WTC11 (cell line): ENCODE data around the gene ACY1. TPM values are rescaled to one million over a fixed set of nuclear protein-coding genes. Genes with fewer than 3 reads are reported as not detected.

Experiments
- ATAC-seq: fragments of 200-7000 bp; cut with Tn5 transposase; 2 replicates; pipeline ENCODE4 v1.10.0; 2021; ENCODE audit warnings: mild to moderate bottlenecking, moderate library complexity
- CTCF ChIA-PET: fragments of 300-600 bp; sonication (Branson Sonifier 250); formaldehyde crosslinking; loops from one replicate; lab custom pipeline; 2021; ENCODE audit warnings: antibody characterized with exemption; lab: Charles Lee
- POLR2A ChIA-PET: fragments of 350-600 bp; sonication (Branson Sonifier 250); formaldehyde crosslinking; loops from one replicate; lab custom pipeline; 2021; ENCODE audit warnings: antibody characterized with exemption; lab: Charles Lee
- DNase-seq: peaks from one replicate; pipeline ENCODE4 v3.0.0; 2021; ENCODE audit warnings: low spot score
- H3K27ac Mint-ChIP-seq: 2 replicates; pipeline ENCODE4 v1.8.0; 2021; ENCODE audit warnings: mixed read lengths
- H3K27me3 Mint-ChIP-seq: 2 replicates; pipeline ENCODE4 v1.8.0; 2021; ENCODE audit warnings: low read depth, mild to moderate bottlenecking, moderate library complexity, mixed read lengths
- H3K36me3 Mint-ChIP-seq: 2 replicates; pipeline ENCODE4 v1.8.0; 2021; ENCODE audit warnings: mixed read lengths
- H3K4me1 Mint-ChIP-seq: 2 replicates; pipeline ENCODE4 v1.8.0; 2022; ENCODE audit warnings: mixed read lengths
- H3K4me3 Mint-ChIP-seq: 2 replicates; pipeline ENCODE4 v1.8.0; 2021; ENCODE audit warnings: mild to moderate bottlenecking, moderate library complexity, mixed read lengths
- H3K9me3 Mint-ChIP-seq: 2 replicates; pipeline ENCODE4 v1.8.0; 2021; ENCODE audit warnings: mixed read lengths
- E2F5 ChIP-seq: sonication (generic); formaldehyde crosslinking; IDR thresholded peaks from 2 replicates; pipeline ENCODE4 v1.8.1; 2022; ENCODE audit warnings: mild to moderate bottlenecking, moderate library complexity, missing genetic modification reagents
- ETV6 ChIP-seq: sonication (generic); formaldehyde crosslinking; IDR thresholded peaks from 2 replicates; pipeline ENCODE4 v1.8.1; 2022; ENCODE audit warnings: mild to moderate bottlenecking, missing genetic modification reagents
- GRHL2 ChIP-seq: fragments of 250-450 bp; sonication (Bioruptor Pico); IDR thresholded peaks from 2 replicates; pipeline ENCODE4 v1.8.0; 2022; ENCODE audit warnings: mild to moderate bottlenecking, moderate library complexity; ENCODE audit not compliant: insufficient replicate concordance, severe bottlenecking
- GTF2I ChIP-seq: fragments of 250-450 bp; sonication (Bioruptor Pico); conservative IDR thresholded peaks from 2 replicates; pipeline ENCODE4 v1.4.0; 2021; ENCODE audit warnings: mild to moderate bottlenecking
- HMGXB4 ChIP-seq: sonication (generic); formaldehyde crosslinking; IDR thresholded peaks from 2 replicates; pipeline ENCODE4 v1.8.1; 2023; ENCODE audit warnings: mild to moderate bottlenecking, moderate library complexity, missing genetic modification reagents
- JAZF1 ChIP-seq: fragments of 250-450 bp; sonication (Bioruptor Pico); IDR thresholded peaks from 2 replicates; pipeline ENCODE4 v1.9.0; 2021; ENCODE audit warnings: moderate library complexity, mild to moderate bottlenecking, inconsistent platforms
- MLX ChIP-seq: sonication (generic); formaldehyde crosslinking; IDR thresholded peaks from 2 replicates; pipeline ENCODE4 v1.8.1; 2023; ENCODE audit warnings: mild to moderate bottlenecking, missing genetic modification reagents, moderate library complexity
- PRDM15 ChIP-seq: sonication (generic); formaldehyde crosslinking; IDR thresholded peaks from 2 replicates; pipeline ENCODE4 v1.8.0; 2022; ENCODE audit warnings: missing genetic modification reagents
- PREB ChIP-seq: sonication (generic); formaldehyde crosslinking; IDR thresholded peaks from 2 replicates; pipeline ENCODE4 v1.8.1; 2022; ENCODE audit warnings: mild to moderate bottlenecking, missing genetic modification reagents, moderate library complexity, borderline replicate concordance
- SOX15 ChIP-seq: fragments of 250-450 bp; sonication (Bioruptor Pico); IDR thresholded peaks from 2 replicates; pipeline ENCODE4 v1.9.0; 2021; ENCODE audit warnings: mild to moderate bottlenecking
- STAT6 ChIP-seq: sonication (generic); formaldehyde crosslinking; conservative IDR thresholded peaks from 2 replicates; pipeline ENCODE4 v1.8.1; 2023; ENCODE audit warnings: mild to moderate bottlenecking, low read depth, missing genetic modification reagents, moderate library complexity
- TEAD1 ChIP-seq: sonication (generic); formaldehyde crosslinking; IDR thresholded peaks from 2 replicates; pipeline ENCODE4 v1.8.0; 2022; ENCODE audit warnings: mild to moderate bottlenecking, missing genetic modification reagents
- USF1 ChIP-seq: sonication (generic); formaldehyde crosslinking; IDR thresholded peaks from 2 replicates; pipeline ENCODE4 v1.8.0; 2022; ENCODE audit warnings: mild to moderate bottlenecking, missing genetic modification reagents
- USF2 ChIP-seq: sonication (generic); formaldehyde crosslinking; IDR thresholded peaks from 2 replicates; pipeline ENCODE4 v1.8.1; 2023; ENCODE audit warnings: mild to moderate bottlenecking, missing genetic modification reagents, moderate library complexity
- ZNF263 ChIP-seq: sonication (generic); formaldehyde crosslinking; IDR thresholded peaks from 2 replicates; pipeline ENCODE4 v1.8.1; 2022; ENCODE audit warnings: low read depth, mild to moderate bottlenecking, moderate library complexity, missing genetic modification reagents
- ZNF281 ChIP-seq: sonication (generic); formaldehyde crosslinking; IDR thresholded peaks from 2 replicates; pipeline ENCODE4 v1.8.0; 2023; ENCODE audit warnings: mild to moderate bottlenecking, missing genetic modification reagents
- ZNF423 ChIP-seq: fragments of 250-450 bp; sonication (Bioruptor Pico); IDR thresholded peaks from 2 replicates; pipeline ENCODE4 v2.1.2; 2022; ENCODE audit warnings: mild to moderate bottlenecking, moderate library complexity
- total RNA-seq: library from RNA; stranded (reverse); gene quantifications from 3 replicates; pipeline ENCODE4 v1.2.3, GENCODE V29; 2021

The ACY1 gene
- total RNA-seq, 1 experiment from 2014 or later: 53.8 TPM

GRCh38 chr3:51955893-51956770 is 27.2 kb upstream of the ACY1 start (continued):
- TF ChIP-seq ZNF281 (no peak), ZNF423 (CRISPR knock-in tag) (peak; percentile 20; the same call in 1 of the 2 replicates), MLX (0 out of 2 replicates have a peak, but pooled peaks have one; percentile 70), TEAD1 (CRISPR knock-in tag) (peak; percentile 98), ZNF263 (CRISPR knock-in tag) (peak; percentile 68; the same call in 1 of the 2 replicates)

- Mint-ChIP-seq H3K4me1 (peaks cover 5% of the 10 kb centered on the region; the same call in 1 of the 2 replicates), H3K27me3 (peaks cover 38% of the 10 kb centered on the region), H3K4me3 (no peak overlapping the region), H3K9me3 (no peaks in the 10 kb centered on the region), H3K36me3 (no peaks in the 10 kb centered on the region), H3K27ac (no peak overlapping the region)
- ChIA-PET POLR2A (interaction anchor here (0.7 to 1.4 kb wide), 3 partner anchors 10 to 99 kb away, joined by 3 to 4 read pairs (median 3); no protein-coding TSS in a partner anchor), CTCF (interaction anchor here (1.8 to 3.1 kb wide), 3 partner anchors 8 to 25 kb away, joined by 8 to 21 read pairs (median 8); partner anchors contain the start of genes ABHD14A, ABHD14B and ACY1)
- DNase-seq (no peak), ATAC-seq (no peak)
- no peak for TF ChIP-seq E2F5 (CRISPR knock-in tag)
- TF ChIP-seq GTF2I (CRISPR knock-in tag): no peak
- no peak for TF ChIP-seq PRDM15
- TF ChIP-seq SOX15 (CRISPR knock-in tag): no peak
- TF ChIP-seq JAZF1 (CRISPR knock-in tag): no peak
- no peak for TF ChIP-seq PREB (CRISPR knock-in tag)
- no peak for TF ChIP-seq USF1 (CRISPR knock-in tag)
- TF ChIP-seq USF2 (CRISPR knock-in tag): no peak
- no peak for TF ChIP-seq GRHL2 (CRISPR knock-in tag)
- TF ChIP-seq HMGXB4: no peak
- no peak for TF ChIP-seq ETV6 (CRISPR knock-in tag)
- TF ChIP-seq STAT6 (CRISPR knock-in tag): no peak
Observed at GRCh38 chr3:51957520-51958205, 25.7 kb upstream of the ACY1 start.
